Naive B cell (primary cell): Measurements from ENCODE around the gene CCNE1. TPM values are rescaled to one million over a fixed set of nuclear protein-coding genes. Genes with fewer than 3 reads are reported as not detected.
"Not testable (repeated sequence)": the region's sequence is repeated elsewhere in the genome, so short reads cannot be mapped to it uniquely, and the experiment has no call there.

Experiments used
- ATAC-seq, 2 donors: fragments of 150-1000 bp; cut with Tn5 transposase; 2 replicates each; pipeline ENCODE4 v1.10.0; 2021; ENCODE audit warnings: low read depth in 2 of 2, mild to moderate bottlenecking in 2 of 2, moderate library complexity in 2 of 2
- DNase-seq: peaks from one replicate; pipeline ENCODE4 v3.0.0; 2022
- H3K27ac Mint-ChIP-seq, 6 donors: one replicate each; pipeline ENCODE4 v1.8.0; 2020 to 2022; ENCODE audit warnings: mild to moderate bottlenecking in 6 of 6, mixed read lengths in 6 of 6, moderate library complexity in 5 of 6, inconsistent platforms in 2 of 6
- H3K27me3 Mint-ChIP-seq, 3 donors: one replicate each; pipeline ENCODE4 v1.8.0; 2021 to 2022; ENCODE audit warnings: mixed read lengths in 3 of 3, mild to moderate bottlenecking in 1 of 3
- H3K36me3 Mint-ChIP-seq, 2 donors: one replicate each; pipeline ENCODE4 v1.8.0; 2020 to 2022; ENCODE audit warnings: mixed read lengths in 2 of 2, inconsistent platforms in 1 of 2, mild to moderate bottlenecking in 1 of 2
- H3K4me1 Mint-ChIP-seq, 3 donors: one replicate each; pipeline ENCODE4 v1.8.0; 2020 to 2022; ENCODE audit warnings: mixed read lengths in 3 of 3, inconsistent platforms in 1 of 3, mild to moderate bottlenecking in 1 of 3, moderate library complexity in 1 of 3
- H3K4me3 Mint-ChIP-seq, 8 donors: one replicate each; pipeline ENCODE4 v1.8.0; 2020 to 2022; ENCODE audit warnings: mild to moderate bottlenecking in 8 of 8, mixed read lengths in 8 of 8, moderate library complexity in 8 of 8, inconsistent platforms in 2 of 8
- H3K9me3 Mint-ChIP-seq, 7 donors: one replicate each; pipeline ENCODE4 v1.8.0; 2020 to 2022; ENCODE audit warnings: mixed read lengths in 7 of 7, mild to moderate bottlenecking in 5 of 7, inconsistent platforms in 2 of 7, moderate library complexity in 1 of 7
- polyA plus RNA-seq, 6 donors: library from polyadenylated mRNA; unstranded; fragments of 300-500 nt; fragmentation: Illumina TruSeq; gene quantifications; one replicate each; pipeline ENCODE4 v1.2.3, GENCODE V29; 2021; ENCODE audit warnings: low read depth in 6 of 6

CCNE1 gene
- polyA plus RNA-seq, 6 donors from 2014 or later = not detected

GRCh38 chr19:29812080-29812880 is 489 bp downstream of the CCNE1 start:
- Mint-ChIP-seq H3K9me3 (no peaks in the 10 kb centered on the region), H3K27ac (peak overlapping the region in 3 of 6 donors; percentile 61 to 89 (median 70)), H3K4me1 (peaks cover 9 to 16% (median 12%) of the 10 kb centered on the region in 3 donors), H3K4me3 (peak overlapping the region; percentile 85 to 96 (median 92)), H3K27me3 (peaks cover 0 to 3% (median 0%) of the 10 kb centered on the region in 3 donors), H3K36me3 (no peaks in the 10 kb centered on the region)
- DNase-seq (no peak), ATAC-seq (peak in 1 of 2 donors; percentile 3)

GRCh38 chr19:29812881-29813275 is 1.1 kb downstream of the CCNE1 start:
- H3K4me1 Mint-ChIP-seq = peaks cover 9 to 16% (median 12%) of the 10 kb centered on the region in 3 donors
- H3K4me3 Mint-ChIP-seq = peak overlapping the region; percentile 85 to 96 (median 92)
- peaks cover 0 to 3% (median 0%) of the 10 kb centered on the region in 3 donors for H3K27me3 Mint-ChIP-seq
- H3K27ac Mint-ChIP-seq = peak overlapping the region in 5 of 6 donors; percentile 19 to 89 (median 61)
- H3K9me3 Mint-ChIP-seq = no peaks in the 10 kb centered on the region
- DNase-seq (no peak), ATAC-seq (no peak)
- H3K36me3 Mint-ChIP-seq = no peaks in the 10 kb centered on the region

GRCh38 chr19:29813642-29814041 is 1.9 kb downstream of the CCNE1 start:
- H3K27me3 Mint-ChIP-seq = peaks cover 0 to 3% (median 0%) of the 10 kb centered on the region in 3 donors
- H3K4me3 Mint-ChIP-seq = peak overlapping the region; percentile 12 to 96 (median 88)
- no peaks in the 10 kb centered on the region for H3K36me3 Mint-ChIP-seq
- H3K9me3 Mint-ChIP-seq = no peaks in the 10 kb centered on the region
- ATAC-seq (no peak), DNase-seq (no peak)
- H3K4me1 Mint-ChIP-seq = peaks cover 9 to 16% (median 12%) of the 10 kb centered on the region in 3 donors
- H3K27ac Mint-ChIP-seq = no peak overlapping the region

- Mint-ChIP-seq H3K27ac (peak overlapping the region in 1 of 6 donors; percentile 22), H3K27me3 (peaks cover 0 to 3% (median 0%) of the 10 kb centered on the region in 3 donors), H3K36me3 (no peaks in the 10 kb centered on the region), H3K4me1 (peaks cover 9 to 16% (median 11%) of the 10 kb centered on the region in 3 donors), H3K9me3 (no peaks in the 10 kb centered on the region), H3K4me3 (peak overlapping the region in 1 of 8 donors; percentile 75)
- peak in 1 of 2 donors; percentile 13 for ATAC-seq
- no peak for DNase-seq
These were observed 3.4 kb downstream of the CCNE1 start for GRCh38 chr19:29815231-29815630.

GRCh38 chr19:29817316-29817715 is 5.5 kb downstream of the CCNE1 start:
- Mint-ChIP-seq H3K27ac (no peak overlapping the region), H3K4me3 (no peak overlapping the region), H3K9me3 (no peaks in the 10 kb centered on the region), H3K4me1 (peaks cover 4 to 9% (median 5%) of the 10 kb centered on the region in 3 donors), H3K36me3 (peaks cover 0 to 5% of the 10 kb centered on the region in 2 donors), H3K27me3 (peaks cover 0 to 3% (median 0%) of the 10 kb centered on the region in 3 donors)
- no peak for ATAC-seq
- DNase-seq = no peak

GRCh38 chr19:29819300-29819699 is 7.5 kb downstream of the CCNE1 start:
- peaks cover 0 to 3% (median 0%) of the 10 kb centered on the region in 3 donors for H3K27me3 Mint-ChIP-seq
- H3K36me3 Mint-ChIP-seq = peaks cover 0 to 6% of the 10 kb centered on the region in 2 donors
- DNase-seq (no peak), ATAC-seq (no peak)
- no peaks in the 10 kb centered on the region for H3K9me3 Mint-ChIP-seq
- H3K27ac Mint-ChIP-seq = peak overlapping the region in 1 of 6 donors; percentile 21
- peaks cover 0 to 5% (median 0%) of the 10 kb centered on the region in 3 donors for H3K4me1 Mint-ChIP-seq
- no peak overlapping the region for H3K4me3 Mint-ChIP-seq

GRCh38 chr19:29819986-29820385 is 8.2 kb downstream of the CCNE1 start:
- ATAC-seq = no peak
- Mint-ChIP-seq H3K4me1 (peaks cover 0 to 5% (median 0%) of the 10 kb centered on the region in 3 donors), H3K27ac (no peak overlapping the region), H3K27me3 (peaks cover 0 to 1% (median 0%) of the 10 kb centered on the region in 3 donors), H3K4me3 (no peak overlapping the region), H3K36me3 (peaks cover 0 to 6% of the 10 kb centered on the region in 2 donors), H3K9me3 (no peaks in the 10 kb centered on the region)
- no peak for DNase-seq

- Mint-ChIP-seq H3K27me3 (no peaks in the 10 kb centered on the region), H3K36me3 (peaks cover 0 to 6% of the 10 kb centered on the region in 2 donors), H3K27ac (peak overlapping the region in 1 of 6 donors; percentile 65), H3K4me1 (no peaks in the 10 kb centered on the region), H3K9me3 (no peaks in the 10 kb centered on the region), H3K4me3 (no peak overlapping the region)
- ATAC-seq (no peak), DNase-seq (no peak)
These were observed 12.0 kb downstream of the CCNE1 start for GRCh38 chr19:29823581-29824330.

- H3K9me3 Mint-ChIP-seq, DNase-seq, ATAC-seq, H3K36me3 Mint-ChIP-seq, H3K27ac Mint-ChIP-seq, H3K27me3 Mint-ChIP-seq, H3K4me3 Mint-ChIP-seq, H3K4me1 Mint-ChIP-seq: not testable (repeated sequence)
These were observed 13.5 kb downstream of the CCNE1 start for GRCh38 chr19:29825263-29825662.

- peak overlapping the region in 2 of 8 donors; percentile 36 to 37 for H3K4me3 Mint-ChIP-seq
- H3K4me1 Mint-ChIP-seq = peaks cover 11 to 14% (median 12%) of the 10 kb centered on the region in 3 donors
- H3K9me3 Mint-ChIP-seq = no peaks in the 10 kb centered on the region
- ATAC-seq = peak; percentile 65 to 84
- H3K27ac Mint-ChIP-seq = peak overlapping the region in 3 of 6 donors; percentile 1 to 85 (median 14)
- H3K36me3 Mint-ChIP-seq = no peaks in the 10 kb centered on the region
- H3K27me3 Mint-ChIP-seq = peaks cover 0 to 37% (median 13%) of the 10 kb centered on the region in 3 donors
- DNase-seq = no peak
These were observed 19.3 kb downstream of the CCNE1 start for GRCh38 chr19:29831041-29831548.

GRCh38 chr19:29831686-29832085 is 19.9 kb downstream of the CCNE1 start:
- Mint-ChIP-seq H3K4me1 (peaks cover 11 to 14% (median 14%) of the 10 kb centered on the region in 3 donors), H3K9me3 (no peaks in the 10 kb centered on the region), H3K27me3 (peaks cover 0 to 37% (median 13%) of the 10 kb centered on the region in 3 donors), H3K4me3 (no peak overlapping the region), H3K36me3 (no peaks in the 10 kb centered on the region), H3K27ac (no peak overlapping the region)
- DNase-seq (no peak), ATAC-seq (no peak)

- Mint-ChIP-seq H3K9me3 (no peaks in the 10 kb centered on the region), H3K4me3 (peak overlapping the region in 1 of 8 donors; percentile 35), H3K4me1 (peaks cover 22 to 25% (median 24%) of the 10 kb centered on the region in 3 donors), H3K27me3 (peaks cover 0 to 37% (median 13%) of the 10 kb centered on the region in 3 donors), H3K36me3 (no peaks in the 10 kb centered on the region), H3K27ac (peak overlapping the region in 1 of 6 donors; percentile 47)
- no peak for DNase-seq
- ATAC-seq = no peak
These were observed 21.0 kb downstream of the CCNE1 start for GRCh38 chr19:29832801-29833200.

GRCh38 chr19:29833614-29834261 is 21.9 kb downstream of the CCNE1 start:
- H3K27ac Mint-ChIP-seq = peak overlapping the region in 2 of 6 donors; percentile 35 to 60
- H3K4me3 Mint-ChIP-seq = no peak overlapping the region
- ATAC-seq = no peak
- no peaks in the 10 kb centered on the region for H3K9me3 Mint-ChIP-seq
- peaks cover 24 to 25% (median 24%) of the 10 kb centered on the region in 3 donors for H3K4me1 Mint-ChIP-seq
- peaks cover 0 to 37% (median 13%) of the 10 kb centered on the region in 3 donors for H3K27me3 Mint-ChIP-seq
- no peak for DNase-seq
- no peaks in the 10 kb centered on the region for H3K36me3 Mint-ChIP-seq
